Ovary (tissue), 3 donors: ENCODE data around the gene TMEM115.

ENCODE experiments used
- CTCF ChIP-seq, 3 donors: fragments of 450-650 bp in 2 of 3; fragments of 200-600 bp in 1 of 3; IDR thresholded peaks; one replicate each; pipeline versions ENCODE4 v1.5.1 to v1.8.0; 2016 to 2022; ENCODE audit warnings: antibody characterized with exemption in 3 of 3, mild to moderate bottlenecking in 1 of 3
- EP300 ChIP-seq: sonication (generic); formaldehyde crosslinking; IDR thresholded peaks from one replicate; pipeline ENCODE4 v1.6.1; 2017; ENCODE audit warnings: antibody characterized with exemption
- POLR2A ChIP-seq: fragments of 450-650 bp; IDR thresholded peaks from one replicate; pipeline ENCODE4 v1.6.1; 2017; ENCODE audit warnings: antibody characterized with exemption, mild to moderate bottlenecking, moderate library complexity
- donor health status: DM: no; HTN: no; CAD: no.

DNA sequence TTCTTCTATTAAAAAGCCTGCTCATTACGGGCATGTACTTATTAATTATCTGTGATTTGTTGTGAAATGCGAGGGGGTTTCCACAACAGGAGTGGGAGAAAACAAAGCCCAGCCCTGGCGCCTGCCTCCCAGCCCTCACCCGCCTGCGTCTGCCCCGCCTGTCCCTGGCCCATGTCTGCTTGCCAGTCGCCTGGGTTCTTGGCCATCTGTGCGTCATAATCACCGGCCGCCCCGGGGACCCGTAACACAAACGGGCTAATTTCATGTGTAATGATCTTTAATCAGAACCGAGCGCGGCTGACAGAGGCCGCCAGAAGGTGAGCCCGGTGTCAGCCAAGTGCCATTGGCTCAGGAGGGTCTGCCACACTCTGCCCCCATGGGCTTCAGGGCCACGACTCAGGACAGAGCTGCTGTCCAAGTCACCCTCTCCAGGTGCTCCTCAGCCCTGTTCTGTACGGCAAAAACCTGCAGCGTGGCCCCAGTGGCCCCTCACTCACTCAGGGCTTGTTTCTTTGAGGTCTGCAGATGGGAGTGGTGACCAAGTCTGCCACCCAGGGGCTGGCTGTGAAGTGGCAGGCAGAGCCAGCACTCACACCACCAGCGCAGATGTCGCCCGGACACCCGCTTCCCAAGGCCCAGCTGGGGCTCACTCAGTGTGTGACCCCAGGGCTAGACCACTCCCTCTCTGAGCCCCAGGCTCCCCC lies 28.8 kb upstream of the TMEM115 start:
- TF ChIP-seq CTCF (IDR thresholded peaks at IDR 0.05) (no peak), POLR2A (no peak), EP300 (no peak)
